ENCODE measurements around the gene TECPR1.

DNA sequence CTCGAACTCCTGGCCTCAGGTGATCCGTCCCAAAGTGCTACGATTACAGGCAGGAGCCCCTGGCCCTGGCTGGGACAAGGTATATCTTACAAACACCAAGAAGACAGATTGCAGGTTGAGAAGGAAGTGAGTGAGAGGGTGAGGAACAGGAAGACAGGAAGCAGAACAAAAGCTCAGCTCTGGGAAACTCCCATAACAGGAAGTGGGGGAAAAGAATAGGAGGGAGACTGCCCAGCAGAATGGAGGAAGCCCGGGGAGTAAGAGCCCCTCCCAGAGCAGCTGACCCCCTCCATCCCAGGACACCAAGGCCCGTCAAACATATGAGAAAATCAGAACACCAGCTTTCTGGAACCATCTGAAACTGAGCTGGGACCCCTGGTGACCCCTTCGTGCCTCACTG is 2.9 kb downstream of the TECPR1 start:
- TF ChIP-seq GTF2F1 (IDR thresholded peaks at IDR 0.05; ENCODE audit: borderline replicate concordance, low read depth, low read length) (no peak), BCL11A (IDR thresholded peaks at IDR 0.05; ENCODE audit: low read depth in 2 of 2, low read length in 2 of 2) (no peak), EZH2 (IDR thresholded peaks at IDR 0.05; ENCODE audit: low read depth, low read length, severe bottlenecking) (no peak)
- TF ChIP-seq, protein P1, sequence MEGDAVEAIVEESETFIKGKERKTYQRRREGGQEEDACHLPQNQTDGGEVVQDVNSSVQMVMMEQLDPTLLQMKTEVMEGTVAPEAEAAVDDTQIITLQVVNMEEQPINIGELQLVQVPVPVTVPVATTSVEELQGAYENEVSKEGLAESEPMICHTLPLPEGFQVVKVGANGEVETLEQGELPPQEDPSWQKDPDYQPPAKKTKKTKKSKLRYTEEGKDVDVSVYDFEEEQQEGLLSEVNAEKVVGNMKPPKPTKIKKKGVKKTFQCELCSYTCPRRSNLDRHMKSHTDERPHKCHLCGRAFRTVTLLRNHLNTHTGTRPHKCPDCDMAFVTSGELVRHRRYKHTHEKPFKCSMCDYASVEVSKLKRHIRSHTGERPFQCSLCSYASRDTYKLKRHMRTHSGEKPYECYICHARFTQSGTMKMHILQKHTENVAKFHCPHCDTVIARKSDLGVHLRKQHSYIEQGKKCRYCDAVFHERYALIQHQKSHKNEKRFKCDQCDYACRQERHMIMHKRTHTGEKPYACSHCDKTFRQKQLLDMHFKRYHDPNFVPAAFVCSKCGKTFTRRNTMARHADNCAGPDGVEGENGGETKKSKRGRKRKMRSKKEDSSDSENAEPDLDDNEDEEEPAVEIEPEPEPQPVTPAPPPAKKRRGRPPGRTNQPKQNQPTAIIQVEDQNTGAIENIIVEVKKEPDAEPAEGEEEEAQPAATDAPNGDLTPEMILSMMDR (IDR thresholded peaks at IDR 0.05; ENCODE audit: control extremely low read depth in 1 of 3, insufficient read depth in 1 of 3, low read depth in 1 of 3, low read length in 3 of 3), result no peak
